DMS79 (cell line): ENCODE measurements around the gene LTBP3.
"Not testable (repeated sequence)": the region's sequence is repeated elsewhere in the genome, so short reads cannot be mapped to it uniquely, and the experiment has no call there.

ENCODE experiments used
- DNase-seq: peaks from one replicate; lab custom pipeline; 2025; lab: John Stamatoyannopoulos, UW

LTBP3 gene

GRCh38 chr11:65536412-65537295, 21.5 kb downstream of the LTBP3 start:
- DNase-seq = no peak

- no peak for DNase-seq
Measured at GRCh38 chr11:65535102-65535501, 23.1 kb downstream of the LTBP3 start.

GRCh38 chr11:65532388-65533064, 25.6 kb downstream of the LTBP3 start:
- no peak for DNase-seq

GRCh38 chr11:65530157-65530496, 28.0 kb downstream of the LTBP3 start:
- DNase-seq = no peak

GRCh38 chr11:65529475-65530156, 28.5 kb downstream of the LTBP3 start:
- no peak for DNase-seq

GRCh38 chr11:65528819-65529350, 29.3 kb downstream of the LTBP3 start:
- no peak for DNase-seq

GRCh38 chr11:65526744-65527143, 31.4 kb downstream of the LTBP3 start:
- DNase-seq = no peak

GRCh38 chr11:65525546-65526480, 32.3 kb downstream of the LTBP3 start:
- no peak for DNase-seq

GRCh38 chr11:65524741-65525545, 33.2 kb downstream of the LTBP3 start, which contains the start of gene SCYL1:
Gene SCYL1, plus strand, starts transcription at chr11:65525083. Its CDS starts 71 bp downstream, at chr11:65525154.
- no peak for DNase-seq

GRCh38 chr11:65524014-65524740, 34.0 kb downstream of the LTBP3 start:
- DNase-seq = no peak

- DNase-seq = not testable (repeated sequence)
Measured at GRCh38 chr11:65523631-65523968, 34.6 kb downstream of the LTBP3 start.

GRCh38 chr11:65522718-65523630, 35.2 kb downstream of the LTBP3 start:
- not testable (repeated sequence) for DNase-seq

GRCh38 chr11:65521777-65522521, 36.2 kb downstream of the LTBP3 start:
- peak; percentile 34 for DNase-seq

GRCh38 chr11:65518941-65519549, 39.1 kb downstream of the LTBP3 start:
- DNase-seq = not testable (repeated sequence)

- no peak for DNase-seq
Measured at GRCh38 chr11:65516135-65516968, 41.8 kb downstream of the LTBP3 start.

GRCh38 chr11:65512311-65512710, 45.8 kb downstream of the LTBP3 start:
- not testable (repeated sequence) for DNase-seq
